ENCODE data around the gene PTGIS.

DNA sequence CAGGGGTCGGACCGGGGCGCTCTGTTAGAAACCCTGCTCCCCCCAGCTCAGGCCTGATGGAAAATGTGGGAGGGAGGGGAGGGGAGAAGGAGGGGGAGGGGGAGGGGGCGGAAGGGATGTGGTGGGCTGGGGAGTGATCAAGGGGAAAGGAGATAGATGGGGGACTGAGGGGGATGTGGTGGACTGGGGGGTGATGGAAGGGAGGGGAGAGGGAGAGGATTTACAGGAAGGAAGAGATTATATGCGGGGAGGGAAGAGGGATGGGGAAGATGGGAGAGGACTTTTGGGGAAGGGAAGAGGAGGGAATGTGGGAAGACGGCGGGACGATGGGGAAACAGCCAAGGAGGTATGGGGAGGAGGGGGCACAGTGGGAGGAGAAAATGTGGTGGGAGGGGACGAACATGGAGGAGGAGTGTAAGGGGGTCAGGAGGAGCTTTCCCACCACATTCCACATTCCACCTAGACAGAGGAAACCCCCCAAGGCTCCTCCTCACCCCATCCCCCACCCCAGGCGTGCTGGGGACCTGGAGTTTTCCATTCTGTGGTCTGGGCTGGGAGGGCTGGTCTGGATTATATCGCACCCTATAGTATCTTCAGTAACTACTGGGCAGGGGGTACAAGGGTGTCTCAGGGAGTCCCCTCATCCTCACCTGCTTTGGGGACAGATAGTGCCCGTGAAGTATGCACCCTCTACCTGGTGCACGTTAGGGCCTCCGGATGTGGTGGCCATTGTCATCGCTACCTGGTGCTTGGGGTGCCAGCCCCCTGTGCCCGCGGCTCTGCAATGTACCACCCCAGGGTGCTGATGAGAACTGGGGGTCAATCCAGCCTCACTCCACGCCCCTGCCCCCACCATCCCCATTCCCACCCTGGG is 578 bp upstream of the PTGIS start:
- TF ChIP-seq, protein P1, sequence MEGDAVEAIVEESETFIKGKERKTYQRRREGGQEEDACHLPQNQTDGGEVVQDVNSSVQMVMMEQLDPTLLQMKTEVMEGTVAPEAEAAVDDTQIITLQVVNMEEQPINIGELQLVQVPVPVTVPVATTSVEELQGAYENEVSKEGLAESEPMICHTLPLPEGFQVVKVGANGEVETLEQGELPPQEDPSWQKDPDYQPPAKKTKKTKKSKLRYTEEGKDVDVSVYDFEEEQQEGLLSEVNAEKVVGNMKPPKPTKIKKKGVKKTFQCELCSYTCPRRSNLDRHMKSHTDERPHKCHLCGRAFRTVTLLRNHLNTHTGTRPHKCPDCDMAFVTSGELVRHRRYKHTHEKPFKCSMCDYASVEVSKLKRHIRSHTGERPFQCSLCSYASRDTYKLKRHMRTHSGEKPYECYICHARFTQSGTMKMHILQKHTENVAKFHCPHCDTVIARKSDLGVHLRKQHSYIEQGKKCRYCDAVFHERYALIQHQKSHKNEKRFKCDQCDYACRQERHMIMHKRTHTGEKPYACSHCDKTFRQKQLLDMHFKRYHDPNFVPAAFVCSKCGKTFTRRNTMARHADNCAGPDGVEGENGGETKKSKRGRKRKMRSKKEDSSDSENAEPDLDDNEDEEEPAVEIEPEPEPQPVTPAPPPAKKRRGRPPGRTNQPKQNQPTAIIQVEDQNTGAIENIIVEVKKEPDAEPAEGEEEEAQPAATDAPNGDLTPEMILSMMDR (IDR thresholded peaks at IDR 0.05), result no peak
- no peak for TF ChIP-seq ZFX (IDR thresholded peaks at IDR 0.05; ENCODE audit: borderline replicate concordance)

Measured in 22Rv1 (cell line).